Measurements from ENCODE around the gene LYZL1.

DNA sequence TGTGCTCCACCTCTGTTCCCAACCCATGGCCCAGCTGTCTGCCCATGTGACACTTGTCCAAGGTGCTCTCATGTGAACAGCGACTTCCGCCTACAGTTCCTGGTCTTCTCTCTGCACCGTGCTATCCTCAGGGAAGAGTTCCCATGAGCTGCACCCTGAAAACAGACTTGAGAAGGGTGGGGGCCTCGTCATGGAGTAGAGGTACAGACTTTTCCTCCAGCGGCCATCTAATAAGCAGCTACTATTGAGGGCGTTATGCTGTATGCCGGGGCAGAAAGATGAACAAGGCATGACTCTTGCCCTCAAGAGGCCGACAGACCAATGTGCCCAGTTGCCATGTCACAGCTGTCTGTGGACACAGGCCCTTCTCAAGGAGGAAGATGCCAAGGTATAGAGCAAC, 25.4 kb upstream of the LYZL1 start:
- TF ChIP-seq, protein P1, sequence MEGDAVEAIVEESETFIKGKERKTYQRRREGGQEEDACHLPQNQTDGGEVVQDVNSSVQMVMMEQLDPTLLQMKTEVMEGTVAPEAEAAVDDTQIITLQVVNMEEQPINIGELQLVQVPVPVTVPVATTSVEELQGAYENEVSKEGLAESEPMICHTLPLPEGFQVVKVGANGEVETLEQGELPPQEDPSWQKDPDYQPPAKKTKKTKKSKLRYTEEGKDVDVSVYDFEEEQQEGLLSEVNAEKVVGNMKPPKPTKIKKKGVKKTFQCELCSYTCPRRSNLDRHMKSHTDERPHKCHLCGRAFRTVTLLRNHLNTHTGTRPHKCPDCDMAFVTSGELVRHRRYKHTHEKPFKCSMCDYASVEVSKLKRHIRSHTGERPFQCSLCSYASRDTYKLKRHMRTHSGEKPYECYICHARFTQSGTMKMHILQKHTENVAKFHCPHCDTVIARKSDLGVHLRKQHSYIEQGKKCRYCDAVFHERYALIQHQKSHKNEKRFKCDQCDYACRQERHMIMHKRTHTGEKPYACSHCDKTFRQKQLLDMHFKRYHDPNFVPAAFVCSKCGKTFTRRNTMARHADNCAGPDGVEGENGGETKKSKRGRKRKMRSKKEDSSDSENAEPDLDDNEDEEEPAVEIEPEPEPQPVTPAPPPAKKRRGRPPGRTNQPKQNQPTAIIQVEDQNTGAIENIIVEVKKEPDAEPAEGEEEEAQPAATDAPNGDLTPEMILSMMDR (IDR thresholded peaks at IDR 0.05) = no peak
- TF ChIP-seq POLR2A (IDR thresholded peaks at IDR 0.05) = no peak

Data from breast epithelium (tissue), 3 donors.